ENCODE measurements around the gene NEURL3.

- no peak for TF ChIP-seq ELF4 (IDR thresholded peaks at IDR 0.05)
- TF ChIP-seq LEF1 (IDR thresholded peaks at IDR 0.05; ENCODE audit: borderline replicate concordance), result no peak
- no peak for TF ChIP-seq FOXA1 (IDR thresholded peaks at IDR 0.05)
- TF ChIP-seq FOXM1 (IDR thresholded peaks at IDR 0.05; ENCODE audit: borderline replicate concordance), result no peak
- TF ChIP-seq PKNOX1 (IDR thresholded peaks at IDR 0.05), result no peak
- no peak for TF ChIP-seq BHLHE40 (IDR thresholded peaks at IDR 0.05; ENCODE audit: borderline replicate concordance)
Measured at GRCh38 chr2:96530144-96530430, 24.9 kb upstream of the NEURL3 start.
